Measurements from ENCODE around the gene RAB3IL1.

RAB3IL1 gene

DNA sequence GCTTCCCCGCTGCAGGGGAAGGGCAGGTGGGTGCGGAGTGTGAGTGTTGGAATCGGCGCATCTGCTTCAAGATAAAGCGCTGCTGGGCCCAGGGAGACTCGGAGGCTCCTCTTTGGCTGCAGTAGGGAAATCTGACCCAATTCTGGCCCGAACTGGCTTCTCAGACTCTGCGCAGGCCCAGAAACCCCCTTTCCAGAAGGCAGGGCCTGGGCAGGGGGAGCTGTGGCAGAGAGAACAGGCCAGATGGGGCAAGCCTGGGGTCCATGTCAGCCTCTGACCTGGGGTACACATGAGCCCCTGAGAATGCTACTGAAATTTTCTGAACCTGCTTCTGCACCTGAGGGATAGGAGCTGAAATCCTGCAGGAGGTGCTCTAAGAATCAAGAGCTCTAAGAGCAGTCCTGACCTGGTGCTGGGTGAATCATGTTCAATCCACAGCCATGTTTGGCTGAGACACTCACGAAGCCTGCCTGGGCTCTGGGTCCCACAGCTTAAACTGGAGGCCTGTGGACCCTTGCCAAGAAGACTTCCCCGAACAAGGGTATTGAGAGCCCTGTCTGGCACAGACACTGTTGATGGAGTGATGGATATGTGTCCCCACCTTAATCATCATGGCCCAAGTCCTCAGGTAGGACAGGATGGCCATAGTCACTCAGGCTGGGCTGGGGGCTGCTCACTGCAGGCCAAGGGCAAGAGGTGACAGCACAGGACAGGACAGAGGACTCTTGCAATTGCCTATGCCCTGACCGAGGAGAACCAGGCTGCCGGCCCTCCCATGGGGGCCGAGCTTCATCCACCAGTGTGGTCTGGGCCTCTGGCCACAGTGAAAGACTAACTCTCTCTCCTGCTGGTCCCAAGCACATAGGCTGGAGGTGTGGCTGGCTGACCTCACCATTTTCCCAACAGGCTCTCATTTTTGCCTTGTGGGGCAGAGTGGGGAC is 6.9 kb downstream of the RAB3IL1 start:
- DNase-seq (ENCODE audit: low spot score in 2 of 2): no peak
- H3K27me3 ChIP-seq (ENCODE audit: low read depth): no peaks in the 10 kb centered on the region
- no peaks in the 10 kb centered on the region for H3K9me3 ChIP-seq
- no peaks in the 10 kb centered on the region for H3K36me3 ChIP-seq (replicated peaks)
- H3K4me3 ChIP-seq: no peak overlapping the region
- no peaks in the 10 kb centered on the region for H3K4me1 ChIP-seq
- in situ Hi-C loops (cut with MboI; ENCODE audit: low sequenced_read_pairs): no loop called here

DNA sequence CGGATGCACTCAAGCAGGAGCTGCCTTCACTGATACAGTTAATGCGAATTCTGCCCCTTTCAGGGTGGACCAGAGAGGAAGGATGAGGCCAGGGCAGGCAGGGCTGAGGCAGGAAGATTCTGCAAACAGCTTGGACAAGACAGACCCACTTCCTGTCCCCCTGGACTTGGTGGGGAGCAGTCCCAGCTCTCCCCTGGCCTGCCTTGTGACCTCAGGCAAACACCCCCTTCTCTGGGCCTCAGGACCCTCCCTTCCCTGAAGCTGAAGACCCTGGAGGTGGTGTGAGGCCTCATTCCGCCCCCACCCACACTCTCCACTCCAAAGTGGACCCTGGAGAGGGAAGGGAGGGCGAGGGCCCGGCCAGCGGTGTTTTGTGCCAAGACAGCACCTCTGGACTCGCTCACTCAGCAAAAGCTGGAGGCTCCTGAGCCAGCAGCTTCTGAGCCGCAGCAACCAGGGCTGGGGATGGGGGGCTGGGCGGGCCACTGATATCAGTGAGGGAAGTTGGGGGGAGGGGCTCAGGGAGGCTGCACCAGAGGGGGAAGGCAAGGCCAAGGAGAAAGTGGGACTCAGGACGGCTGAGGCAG is 8.5 kb downstream of the RAB3IL1 start:
- no peaks in the 10 kb centered on the region for H3K36me3 ChIP-seq (replicated peaks)
- no peaks in the 10 kb centered on the region for H3K9me3 ChIP-seq
- no peaks in the 10 kb centered on the region for H3K27me3 ChIP-seq (ENCODE audit: low read depth)
- H3K4me3 ChIP-seq: no peak overlapping the region
- H3K4me1 ChIP-seq: no peaks in the 10 kb centered on the region
- no peak for DNase-seq (ENCODE audit: low spot score in 2 of 2)
- in situ Hi-C loops (cut with MboI; ENCODE audit: low sequenced_read_pairs): no loop called here

GRCh38 chr11:61907871-61908729 is 9.3 kb downstream of the RAB3IL1 start:
- Histone ChIP-seq H3K4me3 (no peak overlapping the region), H3K27me3 (ENCODE audit: low read depth) (no peaks in the 10 kb centered on the region), H3K36me3 (replicated peaks) (no peaks in the 10 kb centered on the region), H3K9me3 (no peaks in the 10 kb centered on the region), H3K4me1 (no peaks in the 10 kb centered on the region)
- in situ Hi-C loops (cut with MboI; ENCODE audit: low sequenced_read_pairs): no loop called here
- DNase-seq (ENCODE audit: low spot score in 2 of 2): no peak

DNA sequence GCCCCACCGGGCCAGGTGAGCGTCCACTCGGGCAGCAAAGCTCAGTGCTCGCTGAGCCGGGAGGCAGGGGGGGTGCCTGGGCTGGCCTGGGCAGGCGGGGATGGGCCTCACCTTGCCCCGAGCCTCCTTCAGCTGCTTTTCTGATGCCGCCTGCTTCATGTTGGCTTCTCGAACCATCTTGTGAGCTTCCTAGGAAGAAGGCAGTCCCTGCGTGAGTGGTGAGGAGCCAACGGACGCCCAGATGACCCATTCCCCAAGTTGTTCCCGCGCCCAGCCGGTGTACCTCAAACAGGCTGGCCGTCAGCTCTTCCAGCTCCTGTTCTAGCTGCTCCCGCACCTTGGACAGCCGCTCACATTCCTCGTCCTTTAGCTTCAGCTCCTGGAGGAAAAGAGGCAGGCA is 10.1 kb downstream of the RAB3IL1 start:
- no peaks in the 10 kb centered on the region for H3K9me3 ChIP-seq
- H3K27me3 ChIP-seq (ENCODE audit: low read depth): no peaks in the 10 kb centered on the region
- no peaks in the 10 kb centered on the region for H3K4me1 ChIP-seq
- in situ Hi-C loops (cut with MboI; ENCODE audit: low sequenced_read_pairs): no loop called here
- no peak for DNase-seq (ENCODE audit: low spot score in 2 of 2)
- H3K36me3 ChIP-seq (replicated peaks): no peaks in the 10 kb centered on the region
- H3K4me3 ChIP-seq: no peak overlapping the region

- Histone ChIP-seq H3K36me3 (replicated peaks) (no peaks in the 10 kb centered on the region), H3K4me1 (no peaks in the 10 kb centered on the region), H3K9me3 (no peaks in the 10 kb centered on the region), H3K27me3 (ENCODE audit: low read depth) (no peaks in the 10 kb centered on the region), H3K4me3 (no peak overlapping the region)
- no peak for DNase-seq (ENCODE audit: low spot score in 2 of 2)
- in situ Hi-C loops (cut with MboI; ENCODE audit: low sequenced_read_pairs): no loop called here
These were observed 10.8 kb downstream of the RAB3IL1 start for GRCh38 chr11:61906522-61906909.

DNA sequence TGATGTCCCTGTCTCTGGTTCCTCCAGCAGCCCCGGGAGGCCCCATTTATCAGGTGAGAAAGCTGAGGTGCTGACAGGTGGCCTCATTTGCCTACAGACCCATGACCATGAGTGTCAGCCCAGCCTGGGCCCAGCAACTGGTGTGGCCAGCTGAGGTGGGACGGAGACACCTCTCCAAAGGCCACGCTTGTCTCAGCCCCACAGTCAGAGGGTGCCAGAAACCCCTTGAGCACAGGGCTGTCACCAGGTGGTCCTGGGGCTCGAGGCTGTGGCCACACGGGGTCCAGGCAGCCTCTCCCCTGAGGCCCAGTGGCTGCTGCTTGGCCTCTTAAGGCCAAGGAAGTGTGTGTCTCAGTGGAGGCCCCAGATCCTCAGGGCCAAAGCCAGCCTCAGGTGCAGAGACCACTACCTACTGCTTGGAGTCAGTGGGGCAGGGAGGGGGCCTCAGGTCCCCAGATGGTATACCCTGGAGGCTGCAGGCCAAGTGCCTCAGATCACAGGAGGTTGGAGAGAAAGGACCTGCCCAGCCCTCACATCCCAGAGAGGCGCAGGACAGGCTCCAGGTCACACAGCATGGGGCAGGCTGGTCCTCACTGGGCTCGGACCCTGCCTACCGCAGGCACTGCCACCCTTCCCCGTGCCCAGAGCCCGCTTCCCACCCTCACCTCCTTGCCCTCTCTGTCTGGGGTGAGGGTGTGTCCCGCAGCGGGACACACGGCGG is 11.4 kb downstream of the RAB3IL1 start:
- no peaks in the 10 kb centered on the region for H3K9me3 ChIP-seq
- no peaks in the 10 kb centered on the region for H3K27me3 ChIP-seq (ENCODE audit: low read depth)
- no peak for DNase-seq (ENCODE audit: low spot score in 2 of 2)
- no peak overlapping the region for H3K4me3 ChIP-seq
- H3K4me1 ChIP-seq: no peaks in the 10 kb centered on the region
- in situ Hi-C loops (cut with MboI; ENCODE audit: low sequenced_read_pairs): no loop called here
- no peaks in the 10 kb centered on the region for H3K36me3 ChIP-seq (replicated peaks)

GRCh38 chr11:61905067-61905696 is 12.2 kb downstream of the RAB3IL1 start:
- no peaks in the 10 kb centered on the region for H3K36me3 ChIP-seq (replicated peaks)
- no peak overlapping the region for H3K4me3 ChIP-seq
- H3K4me1 ChIP-seq: no peaks in the 10 kb centered on the region
- no peaks in the 10 kb centered on the region for H3K9me3 ChIP-seq
- H3K27me3 ChIP-seq (ENCODE audit: low read depth): no peaks in the 10 kb centered on the region
- DNase-seq (ENCODE audit: low spot score in 2 of 2): no peak
- in situ Hi-C loops (cut with MboI; ENCODE audit: low sequenced_read_pairs): no loop called here

- DNase-seq (ENCODE audit: low spot score in 2 of 2): no peak
- Histone ChIP-seq H3K4me1 (no peaks in the 10 kb centered on the region), H3K4me3 (no peak overlapping the region), H3K9me3 (no peaks in the 10 kb centered on the region), H3K36me3 (replicated peaks) (no peaks in the 10 kb centered on the region; the same call in 1 of the 2 replicates), H3K27me3 (ENCODE audit: low read depth) (no peaks in the 10 kb centered on the region)
- in situ Hi-C loops (cut with MboI; ENCODE audit: low sequenced_read_pairs): no loop called here
These were observed 12.8 kb downstream of the RAB3IL1 start for GRCh38 chr11:61904539-61905048.

DNA sequence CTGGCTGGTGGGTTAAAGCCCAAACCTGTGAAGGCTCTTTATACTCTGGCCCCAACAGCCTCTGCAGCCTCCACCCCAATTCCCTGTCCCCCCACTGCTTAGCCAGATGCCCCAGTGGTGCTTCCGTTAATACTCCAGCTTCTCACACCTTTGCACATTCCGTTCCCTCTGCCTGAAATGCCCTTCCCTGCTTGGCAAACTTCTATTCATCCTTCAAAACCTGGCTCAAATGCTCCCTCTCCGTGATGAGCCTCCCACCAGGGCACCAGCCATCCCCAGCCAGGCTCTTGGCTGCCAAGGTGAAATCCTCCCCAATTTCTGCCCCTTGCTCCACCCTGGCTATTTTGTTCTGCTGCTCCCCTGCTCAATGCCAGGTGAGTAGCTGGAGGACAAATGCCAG is 13.5 kb downstream of the RAB3IL1 start:
- in situ Hi-C loops (cut with MboI; ENCODE audit: low sequenced_read_pairs): no loop called here
- no peak for DNase-seq (ENCODE audit: low spot score in 2 of 2)
- Histone ChIP-seq H3K4me1 (no peaks in the 10 kb centered on the region), H3K9me3 (no peaks in the 10 kb centered on the region), H3K36me3 (replicated peaks) (no peaks in the 10 kb centered on the region; the same call in 1 of the 2 replicates), H3K4me3 (no peak overlapping the region), H3K27me3 (ENCODE audit: low read depth) (no peaks in the 10 kb centered on the region)

GRCh38 chr11:61902313-61902712 is 15.1 kb downstream of the RAB3IL1 start:
- H3K36me3 ChIP-seq (replicated peaks): no peaks in the 10 kb centered on the region; the same call in 1 of the 2 replicates
- no peak for DNase-seq (ENCODE audit: low spot score in 2 of 2)
- in situ Hi-C loops (cut with MboI; ENCODE audit: low sequenced_read_pairs): no loop called here
- no peaks in the 10 kb centered on the region for H3K9me3 ChIP-seq
- H3K4me3 ChIP-seq: no peak overlapping the region
- no peaks in the 10 kb centered on the region for H3K4me1 ChIP-seq
- no peaks in the 10 kb centered on the region for H3K27me3 ChIP-seq (ENCODE audit: low read depth)

DNA sequence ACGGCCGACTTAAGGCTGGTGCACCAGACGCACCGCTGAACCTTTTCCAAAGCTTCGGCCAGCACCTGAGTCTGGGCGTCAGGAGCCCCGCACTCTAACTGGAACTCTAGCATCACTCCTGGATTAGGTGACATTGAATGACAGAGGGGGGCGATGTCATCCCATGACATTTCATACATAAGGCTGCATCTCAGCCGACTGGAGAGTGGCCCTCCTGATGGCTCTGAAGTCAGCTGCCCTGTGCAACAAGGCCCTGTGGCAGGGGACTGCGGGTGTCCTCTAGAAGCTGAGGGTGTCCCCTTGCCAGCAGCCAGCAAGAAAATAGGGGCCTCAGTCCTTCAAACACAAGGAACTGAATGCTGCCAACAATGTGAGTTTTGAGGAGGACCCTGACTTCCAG is 16.0 kb downstream of the RAB3IL1 start:
- Histone ChIP-seq H3K36me3 (replicated peaks) (no peaks in the 10 kb centered on the region; the same call in 1 of the 2 replicates), H3K27me3 (ENCODE audit: low read depth) (no peaks in the 10 kb centered on the region), H3K9me3 (no peaks in the 10 kb centered on the region), H3K4me1 (no peaks in the 10 kb centered on the region), H3K4me3 (no peak overlapping the region)
- in situ Hi-C loops (cut with MboI; ENCODE audit: low sequenced_read_pairs): no loop called here
- DNase-seq (ENCODE audit: low spot score in 2 of 2): no peak

GRCh38 chr11:61900251-61900650 is 17.1 kb downstream of the RAB3IL1 start:
- in situ Hi-C loops (cut with MboI; ENCODE audit: low sequenced_read_pairs): no loop called here
- no peaks in the 10 kb centered on the region; the same call in 1 of the 2 replicates for H3K36me3 ChIP-seq (replicated peaks)
- H3K4me1 ChIP-seq: no peaks in the 10 kb centered on the region
- H3K27me3 ChIP-seq (ENCODE audit: low read depth): no peaks in the 10 kb centered on the region
- H3K9me3 ChIP-seq: no peaks in the 10 kb centered on the region
- no peak overlapping the region for H3K4me3 ChIP-seq
- DNase-seq (ENCODE audit: low spot score in 2 of 2): no peak
